Measurements from ENCODE around the gene TKT. TPM values are rescaled to one million over a fixed set of nuclear protein-coding genes. Genes with fewer than 3 reads are reported as not detected.

TKT gene
- total RNA-seq, 1 donor from 2014 or later = 154 TPM

- no peaks in the 10 kb centered on the region for H3K27me3 Mint-ChIP-seq
- H3K4me1 Mint-ChIP-seq = no peaks in the 10 kb centered on the region
- no peak for TF ChIP-seq CTCF (IDR thresholded peaks at IDR 0.05)
- DNase-seq = no peak
- no peaks in the 10 kb centered on the region for H3K36me3 Mint-ChIP-seq (ENCODE audit: low read depth)
- H3K27ac Mint-ChIP-seq = no peak overlapping the region
- POLR2A ChIA-PET = interaction anchor here (0.7 kb wide), 3 partner anchors 33 to 118 kb away, joined by 6 to 11 read pairs (median 10); no protein-coding TSS in a partner anchor
- CTCF ChIA-PET = no interaction called here
- no peak for ATAC-seq (ENCODE audit: low read depth)
- H3K9me3 Mint-ChIP-seq = no peaks in the 10 kb centered on the region
- intact Hi-C loops (cut with micrococcal nuclease) = no loop called here
- H3K4me3 Mint-ChIP-seq = no peak overlapping the region
Observed at GRCh38 chr3:53267766-53268165, 11.9 kb upstream of the TKT start.

- intact Hi-C loops (cut with micrococcal nuclease) = no loop called here
- no peaks in the 10 kb centered on the region for H3K9me3 Mint-ChIP-seq
- ChIA-PET POLR2A (no interaction called here), CTCF (no interaction called here)
- DNase-seq = no peak
- ATAC-seq (ENCODE audit: low read depth) = no peak
- H3K36me3 Mint-ChIP-seq (ENCODE audit: low read depth) = no peaks in the 10 kb centered on the region
- no peak for TF ChIP-seq CTCF (IDR thresholded peaks at IDR 0.05)
- no peak overlapping the region for H3K27ac Mint-ChIP-seq
- no peak overlapping the region for H3K4me3 Mint-ChIP-seq
- no peaks in the 10 kb centered on the region for H3K4me1 Mint-ChIP-seq
- no peaks in the 10 kb centered on the region for H3K27me3 Mint-ChIP-seq
Observed at GRCh38 chr3:53264718-53265117, 8.9 kb upstream of the TKT start.

GRCh38 chr3:53263907-53264306 lies 8.1 kb upstream of the TKT start:
- POLR2A ChIA-PET = interaction anchor here (0.7 kb wide), 1 partner anchor 9 kb away, joined by 12 read pairs; no protein-coding TSS in a partner anchor
- Mint-ChIP-seq H3K27me3 (no peaks in the 10 kb centered on the region), H3K9me3 (no peaks in the 10 kb centered on the region), H3K36me3 (ENCODE audit: low read depth) (no peaks in the 10 kb centered on the region), H3K4me3 (no peak overlapping the region), H3K4me1 (no peaks in the 10 kb centered on the region), H3K27ac (no peak overlapping the region)
- intact Hi-C loops (cut with micrococcal nuclease) = no loop called here
- no peak for TF ChIP-seq CTCF (IDR thresholded peaks at IDR 0.05)
- CTCF ChIA-PET = no interaction called here
- no peak for ATAC-seq (ENCODE audit: low read depth)
- no peak for DNase-seq

DNA sequence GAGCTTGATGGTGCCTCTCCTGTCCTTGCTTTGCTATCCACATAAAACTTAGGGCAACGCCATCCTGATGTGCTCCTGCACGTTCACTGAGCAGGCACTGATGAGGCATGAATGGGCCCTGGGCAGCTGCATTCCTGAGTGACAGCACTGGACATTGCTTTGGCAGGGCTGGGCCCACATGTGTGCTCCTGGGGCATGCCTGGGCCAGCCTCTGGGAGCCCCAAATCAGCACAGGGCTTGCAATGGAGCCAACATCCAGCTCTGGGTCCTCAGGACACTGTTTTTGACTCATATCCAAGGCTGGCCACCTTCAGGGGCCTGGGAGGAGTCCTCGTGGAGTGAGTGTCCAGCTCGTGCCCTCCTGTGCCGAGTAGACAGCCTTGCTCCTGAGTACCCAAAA lies 5.9 kb upstream of the TKT start:
- ATAC-seq (ENCODE audit: low read depth) (no peak), DNase-seq (no peak)
- Mint-ChIP-seq H3K27me3 (no peaks in the 10 kb centered on the region), H3K9me3 (no peaks in the 10 kb centered on the region), H3K4me1 (no peaks in the 10 kb centered on the region), H3K4me3 (no peak overlapping the region), H3K27ac (no peak overlapping the region), H3K36me3 (ENCODE audit: low read depth) (no peaks in the 10 kb centered on the region)
- intact Hi-C loops (cut with micrococcal nuclease) = no loop called here
- POLR2A ChIA-PET = interaction anchor here (0.7 kb wide), 1 partner anchor 20 kb away, joined by 6 read pairs; no protein-coding TSS in a partner anchor
- CTCF ChIA-PET = no interaction called here
- TF ChIP-seq CTCF (IDR thresholded peaks at IDR 0.05) = no peak

DNA sequence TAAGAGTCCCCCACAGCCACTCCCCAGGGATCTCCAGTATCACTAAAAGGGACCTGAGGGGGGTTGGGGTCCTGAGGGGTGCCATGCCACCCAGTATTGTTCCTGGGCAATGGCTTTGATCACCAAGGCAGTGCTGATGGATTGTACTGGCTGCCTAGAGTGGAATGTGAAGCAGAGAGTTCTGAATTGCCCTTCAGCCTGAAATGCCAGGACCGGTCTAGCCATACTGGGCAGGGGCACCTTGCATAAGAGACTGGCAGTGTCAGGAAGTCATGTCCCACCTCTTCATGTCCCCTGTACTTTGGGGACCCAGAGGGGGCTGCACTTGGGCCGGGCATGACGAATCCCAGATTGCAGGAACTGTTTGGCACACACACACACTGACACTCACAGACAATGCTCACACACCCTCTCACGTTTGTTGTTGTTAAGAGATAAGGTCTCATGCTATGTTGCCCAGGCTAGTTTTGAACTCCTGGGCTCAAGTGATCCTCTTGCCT lies 4.5 kb upstream of the TKT start:
- ATAC-seq (ENCODE audit: low read depth) (no peak), DNase-seq (no peak)
- Mint-ChIP-seq H3K27ac (no peak overlapping the region), H3K27me3 (no peaks in the 10 kb centered on the region), H3K4me1 (peaks cover 2% of the 10 kb centered on the region), H3K4me3 (no peak overlapping the region), H3K36me3 (ENCODE audit: low read depth) (no peaks in the 10 kb centered on the region), H3K9me3 (no peaks in the 10 kb centered on the region)
- ChIA-PET POLR2A (no interaction called here), CTCF (no interaction called here)
- no peak for TF ChIP-seq CTCF (IDR thresholded peaks at IDR 0.05)
- intact Hi-C loops (cut with micrococcal nuclease) = no loop called here
